DND-41 (cell line): ENCODE data around the gene LTBP2.

Experiments used
- EZH2 ChIP-seq: IDR thresholded peaks from 3 replicates; pipeline ENCODE4 v1.6.1; 2012; ENCODE audit warnings: borderline replicate concordance, low read depth, mild to moderate bottlenecking, moderate library complexity, low read length, inconsistent platforms; ENCODE audit not compliant: severe bottlenecking
- TF ChIP-seq, protein P1 (sequence below): IDR thresholded peaks from 2 replicates; pipeline ENCODE4 v1.5.1; 2012; ENCODE audit warnings: borderline replicate concordance, low read length, moderate library complexity, mild to moderate bottlenecking; ENCODE audit not compliant: poor library complexity, severe bottlenecking; ENCODE audit errors: extremely low read depth

DNA sequence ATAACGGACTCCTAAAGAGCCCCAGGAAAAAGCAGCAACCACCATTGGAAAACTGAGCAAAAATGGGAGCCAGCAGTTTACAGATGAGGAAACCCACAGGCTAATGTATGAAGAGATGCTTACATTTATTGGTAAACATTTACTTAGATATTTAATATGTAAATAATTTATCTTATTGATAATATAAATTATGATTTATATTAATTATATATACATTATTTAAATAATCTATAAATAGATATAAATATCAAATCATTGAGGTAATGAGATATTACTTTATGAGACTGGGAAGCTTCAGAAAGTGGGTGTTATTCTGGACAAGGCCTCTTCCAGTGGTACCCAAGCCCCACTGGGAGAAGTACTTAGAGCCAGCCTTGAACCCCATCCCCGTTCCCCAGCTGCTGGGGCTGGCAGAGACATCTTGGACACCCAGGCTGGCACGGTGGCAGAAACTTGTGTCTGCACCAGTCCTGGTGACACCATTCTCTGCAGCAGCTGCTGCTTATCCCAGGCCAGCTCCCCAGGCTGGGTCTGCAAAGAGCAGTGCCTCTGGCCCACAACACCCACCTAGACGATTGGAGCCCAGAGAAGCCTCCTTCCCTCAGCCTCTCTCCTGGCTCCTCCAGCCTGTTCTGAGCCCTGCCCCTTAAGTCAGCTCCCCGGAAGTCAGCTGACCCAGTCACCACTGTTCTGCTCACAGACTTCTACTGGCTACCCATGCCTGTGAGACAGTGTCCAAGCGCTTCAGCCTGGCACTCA, 92.5 kb downstream of the LTBP2 start:
- TF ChIP-seq, protein P1, sequence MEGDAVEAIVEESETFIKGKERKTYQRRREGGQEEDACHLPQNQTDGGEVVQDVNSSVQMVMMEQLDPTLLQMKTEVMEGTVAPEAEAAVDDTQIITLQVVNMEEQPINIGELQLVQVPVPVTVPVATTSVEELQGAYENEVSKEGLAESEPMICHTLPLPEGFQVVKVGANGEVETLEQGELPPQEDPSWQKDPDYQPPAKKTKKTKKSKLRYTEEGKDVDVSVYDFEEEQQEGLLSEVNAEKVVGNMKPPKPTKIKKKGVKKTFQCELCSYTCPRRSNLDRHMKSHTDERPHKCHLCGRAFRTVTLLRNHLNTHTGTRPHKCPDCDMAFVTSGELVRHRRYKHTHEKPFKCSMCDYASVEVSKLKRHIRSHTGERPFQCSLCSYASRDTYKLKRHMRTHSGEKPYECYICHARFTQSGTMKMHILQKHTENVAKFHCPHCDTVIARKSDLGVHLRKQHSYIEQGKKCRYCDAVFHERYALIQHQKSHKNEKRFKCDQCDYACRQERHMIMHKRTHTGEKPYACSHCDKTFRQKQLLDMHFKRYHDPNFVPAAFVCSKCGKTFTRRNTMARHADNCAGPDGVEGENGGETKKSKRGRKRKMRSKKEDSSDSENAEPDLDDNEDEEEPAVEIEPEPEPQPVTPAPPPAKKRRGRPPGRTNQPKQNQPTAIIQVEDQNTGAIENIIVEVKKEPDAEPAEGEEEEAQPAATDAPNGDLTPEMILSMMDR: no peak
- TF ChIP-seq EZH2: no peak
